Hypothalamus (tissue), 51 donors: Measurements from ENCODE around the gene CDK16.
A peak's percentile ranks its signal among the peaks of the same experiment; 100 is the strongest.

ENCODE experiments used
- DNase-seq, 51 donors: peaks; one replicate each; lab custom pipeline; 2025; lab: John Stamatoyannopoulos, UW

The CDK16 gene

DNA sequence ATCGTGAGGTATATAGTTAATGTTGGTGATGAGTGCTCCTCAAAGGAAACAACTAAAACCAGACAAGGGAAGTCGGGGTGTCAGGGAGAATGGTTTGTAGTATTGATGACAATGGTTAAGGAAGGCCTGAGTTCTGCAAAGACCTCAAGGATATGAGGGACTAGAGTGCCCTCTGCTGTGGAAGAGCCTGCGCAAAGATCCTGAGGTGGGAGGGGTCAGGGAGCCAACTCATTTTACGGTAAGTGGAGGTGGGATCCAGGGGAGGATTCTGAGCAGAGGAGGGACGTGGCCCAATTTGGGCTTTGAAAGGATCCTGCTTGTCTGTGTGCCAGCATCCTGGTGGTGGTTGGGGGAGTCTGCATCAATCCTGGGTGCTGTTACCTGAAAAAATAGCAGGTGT, 13.5 kb upstream of the CDK16 start:
- DNase-seq, result peak in 1 of 51 donors; percentile 1

DNA sequence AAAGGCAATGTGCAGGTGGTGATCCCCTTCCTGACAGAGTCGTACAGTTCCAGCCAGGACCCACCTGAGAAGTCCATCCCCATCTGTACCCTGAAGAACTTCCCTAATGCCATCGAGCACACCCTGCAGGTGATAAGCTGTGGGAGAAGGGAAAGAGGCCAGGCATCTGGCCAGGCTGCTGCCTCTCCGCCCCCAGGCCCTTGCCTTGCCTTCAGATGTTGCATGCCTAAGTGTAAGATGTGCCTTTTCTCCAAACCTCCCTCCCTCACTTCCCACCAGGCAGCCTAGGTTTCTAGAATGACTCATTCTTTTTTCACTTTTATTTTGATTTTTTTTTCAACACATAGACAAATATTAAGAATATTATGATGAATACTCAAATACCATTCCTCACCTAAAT, 12.2 kb upstream of the CDK16 start:
- peak in 1 of 51 donors; percentile 15 for DNase-seq

DNA sequence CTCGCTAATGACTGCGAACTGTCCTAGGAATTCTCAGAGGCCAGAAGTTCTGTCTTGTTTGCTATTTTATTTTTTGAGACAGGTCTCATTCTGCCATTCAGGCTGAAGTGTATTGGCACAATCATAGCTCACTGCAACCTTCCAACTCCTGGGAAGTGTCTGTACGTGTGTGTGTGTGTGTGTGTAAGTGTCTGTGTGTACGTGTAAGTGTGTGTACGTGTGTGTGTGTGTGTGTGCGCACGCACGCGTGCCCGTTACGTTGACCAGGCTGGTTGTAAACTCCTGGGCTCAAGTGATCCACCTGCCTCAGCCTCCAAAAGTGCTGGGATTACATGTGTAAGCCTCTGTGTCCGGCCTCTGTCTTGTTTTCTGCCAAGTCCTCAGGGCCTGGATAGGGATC, 10.4 kb upstream of the CDK16 start:
- no peak for DNase-seq

DNA sequence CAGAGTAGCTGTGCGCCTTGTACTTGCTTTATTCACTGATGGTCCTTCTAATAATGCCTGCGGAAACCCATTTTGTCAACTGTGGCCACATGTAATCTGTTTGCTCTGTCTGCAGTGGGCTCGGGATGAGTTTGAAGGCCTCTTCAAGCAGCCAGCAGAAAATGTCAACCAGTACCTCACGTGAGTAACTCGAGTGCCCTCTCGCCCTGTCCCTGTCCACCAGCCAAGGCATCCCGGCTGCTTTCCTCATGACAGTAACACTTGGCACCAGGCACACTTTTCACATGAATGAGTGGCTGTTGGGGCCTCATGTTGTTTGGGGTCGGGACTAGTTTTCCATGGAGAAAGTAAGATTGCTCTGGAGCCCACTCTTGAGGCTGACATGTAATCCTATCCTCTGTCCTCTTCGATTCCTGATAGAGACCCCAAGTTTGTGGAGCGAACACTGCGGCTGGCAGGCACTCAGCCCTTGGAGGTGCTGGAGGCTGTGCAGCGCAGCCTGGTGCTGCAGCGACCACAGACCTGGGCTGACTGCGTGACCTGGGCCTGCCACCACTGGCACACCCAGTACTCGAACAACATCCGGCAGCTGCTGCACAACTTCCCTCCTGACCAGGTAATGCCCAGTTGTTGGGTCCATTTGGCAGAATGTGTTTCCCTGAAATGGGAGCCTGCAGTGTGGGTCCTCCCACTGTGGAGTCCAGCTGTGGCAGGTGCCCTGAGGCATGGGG, 8.8 kb upstream of the CDK16 start:
- DNase-seq, result peak in 4 of 51 donors; percentile 1 to 15 (median 3)

DNA sequence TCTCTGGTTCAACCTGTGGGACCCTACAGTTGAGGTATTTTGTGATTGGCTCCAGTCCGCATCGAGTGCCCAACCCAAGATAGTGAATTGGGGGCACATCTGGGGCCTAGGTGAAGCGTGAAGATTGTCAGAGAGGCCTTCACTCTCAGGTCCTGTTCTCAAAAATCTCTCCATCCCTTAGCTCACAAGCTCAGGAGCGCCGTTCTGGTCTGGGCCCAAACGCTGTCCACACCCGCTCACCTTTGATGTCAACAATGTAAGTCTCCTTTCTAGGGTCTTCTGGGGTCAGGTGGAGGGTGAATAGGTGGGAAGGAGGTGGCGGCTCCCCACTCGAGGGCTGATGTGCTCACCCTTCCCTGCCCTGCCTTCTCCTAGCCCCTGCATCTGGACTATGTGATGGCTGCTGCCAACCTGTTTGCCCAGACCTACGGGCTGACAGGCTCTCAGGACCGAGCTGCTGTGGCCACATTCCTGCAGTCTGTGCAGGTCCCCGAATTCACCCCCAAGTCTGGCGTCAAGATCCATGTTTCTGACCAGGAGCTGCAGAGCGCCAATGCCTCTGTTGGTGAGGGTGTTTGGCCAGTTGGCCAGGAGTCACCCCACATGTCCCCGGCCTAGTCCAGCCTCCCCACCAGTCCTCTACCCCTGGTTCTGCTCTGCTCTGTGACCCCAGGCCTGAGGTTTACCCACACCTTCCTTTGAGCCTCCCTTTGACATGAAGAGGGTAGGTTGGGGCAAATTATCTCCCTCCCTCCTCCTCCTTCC, 7.6 kb upstream of the CDK16 start:
- no peak for DNase-seq

DNA sequence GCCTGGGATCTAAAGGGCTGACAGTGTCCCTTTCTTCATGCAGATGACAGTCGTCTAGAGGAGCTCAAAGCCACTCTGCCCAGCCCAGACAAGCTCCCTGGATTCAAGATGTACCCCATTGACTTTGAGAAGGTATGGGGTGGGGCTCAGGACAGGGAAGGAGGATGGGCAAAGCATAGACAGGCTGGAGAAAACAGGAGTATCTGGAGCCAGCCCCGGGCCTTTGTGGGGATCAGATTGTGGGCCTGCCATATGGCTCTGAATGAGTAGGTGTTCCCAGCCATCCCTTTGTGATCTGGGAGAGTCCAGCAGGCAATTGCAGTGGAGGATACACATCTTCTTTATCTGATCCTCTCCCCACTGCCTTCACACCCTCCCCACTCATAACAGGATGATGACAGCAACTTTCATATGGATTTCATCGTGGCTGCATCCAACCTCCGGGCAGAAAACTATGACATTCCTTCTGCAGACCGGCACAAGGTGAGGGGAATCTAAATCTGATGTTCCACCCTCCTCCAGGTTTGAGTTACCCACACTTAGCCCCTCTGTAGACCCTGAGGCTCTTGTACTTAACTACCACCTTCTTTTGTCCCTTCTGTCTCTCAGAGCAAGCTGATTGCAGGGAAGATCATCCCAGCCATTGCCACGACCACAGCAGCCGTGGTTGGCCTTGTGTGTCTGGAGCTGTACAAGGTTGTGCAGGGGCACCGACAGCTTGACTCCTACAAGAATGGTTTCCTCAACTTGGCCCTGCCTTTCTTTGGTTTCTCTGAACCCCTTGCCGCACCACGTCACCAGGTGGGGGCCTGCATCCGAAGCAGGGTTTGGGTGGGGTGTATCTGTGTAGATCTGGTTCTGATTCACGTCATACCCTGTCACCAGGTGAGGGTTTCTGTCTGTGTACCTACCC, 5.8 kb upstream of the CDK16 start:
- no peak for DNase-seq

DNA sequence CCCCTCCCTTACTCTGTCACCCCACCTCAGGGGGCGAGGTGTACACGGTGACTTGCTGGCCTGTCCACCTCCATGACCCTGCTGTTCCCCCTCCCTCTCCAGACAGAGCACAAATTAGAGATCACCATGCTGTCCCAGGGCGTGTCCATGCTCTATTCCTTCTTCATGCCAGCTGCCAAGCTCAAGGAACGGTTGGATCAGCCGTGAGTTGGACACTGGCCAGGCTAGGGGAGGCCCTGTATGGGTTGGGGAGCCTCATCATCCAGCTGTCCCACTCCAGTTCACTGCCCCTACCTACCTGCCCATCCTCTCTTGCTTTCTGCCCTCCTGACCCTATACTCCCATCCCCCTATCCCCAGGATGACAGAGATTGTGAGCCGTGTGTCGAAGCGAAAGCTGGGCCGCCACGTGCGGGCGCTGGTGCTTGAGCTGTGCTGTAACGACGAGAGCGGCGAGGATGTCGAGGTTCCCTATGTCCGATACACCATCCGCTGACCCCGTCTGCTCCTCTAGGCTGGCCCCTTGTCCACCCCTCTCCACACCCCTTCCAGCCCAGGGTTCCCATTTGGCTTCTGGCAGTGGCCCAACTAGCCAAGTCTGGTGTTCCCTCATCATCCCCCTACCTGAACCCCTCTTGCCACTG, 3.9 kb upstream of the CDK16 start:
- no peak for DNase-seq

DNA sequence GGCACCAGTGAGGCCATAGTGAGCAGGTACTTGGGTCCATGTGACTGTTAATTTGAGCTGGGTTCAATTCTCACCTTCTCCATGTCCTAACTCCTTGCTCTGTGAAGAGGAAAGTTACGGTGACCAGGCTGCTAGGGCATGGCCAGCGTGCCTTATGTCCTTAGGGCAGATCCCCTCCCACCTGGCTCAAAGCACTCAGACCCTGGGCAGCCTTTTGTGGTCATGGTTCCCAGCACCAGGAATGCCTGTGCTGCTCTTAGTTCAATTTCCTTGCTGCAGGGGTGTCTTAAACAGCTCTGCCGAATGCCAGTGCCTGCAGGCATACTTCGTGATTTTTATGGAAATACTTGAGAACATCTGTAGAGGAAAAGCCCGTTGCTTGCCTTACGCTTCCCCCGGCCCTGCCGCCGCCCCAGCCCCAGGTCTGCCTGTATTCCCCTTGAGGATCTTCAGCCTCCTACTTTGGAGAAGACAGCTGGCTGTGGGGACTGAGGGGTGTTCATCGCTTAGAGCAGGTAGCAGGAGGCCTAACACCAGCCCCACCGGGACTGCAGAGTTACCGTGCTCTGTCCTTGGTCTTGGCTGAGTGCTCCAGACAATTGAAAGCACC, 3.1 kb upstream of the CDK16 start:
- DNase-seq, result no peak

DNA sequence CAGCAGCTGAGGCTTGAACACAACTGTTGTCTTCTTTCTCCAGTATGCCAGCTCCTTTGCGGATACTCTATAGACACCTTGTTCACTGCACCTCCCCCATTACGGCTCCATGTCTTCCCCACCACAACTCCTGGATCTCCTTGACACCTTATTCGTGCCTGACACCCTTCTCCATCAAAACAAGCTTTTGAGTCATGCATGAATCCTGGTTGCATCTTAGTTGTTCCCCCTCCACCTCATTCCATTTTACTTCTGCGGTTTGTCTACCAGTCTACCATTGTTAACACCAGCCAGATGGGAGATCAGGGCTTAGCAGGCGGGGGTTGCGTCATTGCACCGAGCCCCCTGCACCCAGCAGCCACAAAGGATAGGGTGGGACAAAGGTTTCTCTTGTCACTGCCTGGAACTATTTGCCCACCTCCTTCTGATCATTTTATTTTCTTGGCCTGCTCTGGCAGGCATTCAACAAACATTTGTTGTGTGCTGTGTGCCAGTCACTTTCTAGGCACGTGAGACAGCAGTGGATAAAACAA, 2.0 kb upstream of the CDK16 start:
- no peak for DNase-seq

DNA sequence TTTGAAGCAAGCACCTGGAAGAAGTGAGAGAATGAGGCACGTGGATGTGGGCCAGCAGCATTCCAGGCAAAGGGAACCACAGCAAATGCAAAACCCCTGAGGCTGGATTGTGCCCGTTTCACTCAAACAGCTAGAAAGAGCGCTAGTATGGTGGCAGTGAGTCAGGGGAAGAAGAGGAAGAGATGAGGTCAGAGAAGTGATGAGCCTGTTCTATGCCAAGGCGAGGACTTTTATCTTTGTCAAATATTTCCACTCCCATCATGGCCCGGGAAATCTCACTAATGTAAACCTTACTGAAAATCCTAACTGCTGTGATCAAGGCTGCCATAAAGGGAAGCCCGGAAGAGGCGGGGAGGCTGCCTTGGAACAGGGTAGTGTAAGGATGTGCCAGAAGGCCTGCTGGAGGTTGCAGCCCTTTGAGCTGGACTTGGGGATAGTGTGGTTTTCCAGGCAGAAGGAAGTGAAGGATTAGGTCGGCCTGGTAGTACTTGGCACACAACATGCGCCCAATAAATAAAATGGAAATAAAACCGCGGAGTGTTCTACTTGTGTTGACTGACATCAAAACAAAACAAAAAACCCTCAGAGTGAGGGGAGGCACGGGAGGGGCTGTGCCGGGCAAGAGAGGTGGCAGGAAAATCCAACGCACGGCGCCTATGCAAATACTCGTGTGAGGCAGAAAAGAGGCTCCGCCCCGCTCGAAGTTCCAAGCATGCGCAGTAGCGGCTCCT, 1.2 kb upstream of the CDK16 start:
- peak in 2 of 51 donors; percentile 43 to 63 for DNase-seq

DNA sequence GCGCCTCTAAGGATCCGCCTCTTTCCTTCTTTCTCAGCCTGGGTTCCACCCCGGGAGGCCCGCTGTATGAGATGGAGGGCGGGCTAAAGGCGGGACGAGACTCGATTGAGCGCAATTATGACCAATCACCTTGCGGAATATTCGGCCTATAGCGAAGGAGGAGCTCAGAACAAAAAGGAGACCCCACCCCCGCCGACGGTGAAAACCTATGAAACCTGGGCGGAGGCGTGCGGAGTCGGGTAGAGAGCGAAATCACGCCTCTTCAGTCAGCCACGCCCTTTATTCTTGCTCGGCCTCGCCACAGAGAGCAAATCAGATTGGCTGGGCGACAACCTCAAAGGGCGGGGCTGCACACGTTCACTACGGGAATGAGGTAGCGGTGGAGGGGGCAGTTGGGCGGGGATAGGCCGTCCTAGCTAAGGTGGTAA, 615 bp upstream of the CDK16 start:
- DNase-seq, result peak; percentile 64 to 97 (median 88)

DNA sequence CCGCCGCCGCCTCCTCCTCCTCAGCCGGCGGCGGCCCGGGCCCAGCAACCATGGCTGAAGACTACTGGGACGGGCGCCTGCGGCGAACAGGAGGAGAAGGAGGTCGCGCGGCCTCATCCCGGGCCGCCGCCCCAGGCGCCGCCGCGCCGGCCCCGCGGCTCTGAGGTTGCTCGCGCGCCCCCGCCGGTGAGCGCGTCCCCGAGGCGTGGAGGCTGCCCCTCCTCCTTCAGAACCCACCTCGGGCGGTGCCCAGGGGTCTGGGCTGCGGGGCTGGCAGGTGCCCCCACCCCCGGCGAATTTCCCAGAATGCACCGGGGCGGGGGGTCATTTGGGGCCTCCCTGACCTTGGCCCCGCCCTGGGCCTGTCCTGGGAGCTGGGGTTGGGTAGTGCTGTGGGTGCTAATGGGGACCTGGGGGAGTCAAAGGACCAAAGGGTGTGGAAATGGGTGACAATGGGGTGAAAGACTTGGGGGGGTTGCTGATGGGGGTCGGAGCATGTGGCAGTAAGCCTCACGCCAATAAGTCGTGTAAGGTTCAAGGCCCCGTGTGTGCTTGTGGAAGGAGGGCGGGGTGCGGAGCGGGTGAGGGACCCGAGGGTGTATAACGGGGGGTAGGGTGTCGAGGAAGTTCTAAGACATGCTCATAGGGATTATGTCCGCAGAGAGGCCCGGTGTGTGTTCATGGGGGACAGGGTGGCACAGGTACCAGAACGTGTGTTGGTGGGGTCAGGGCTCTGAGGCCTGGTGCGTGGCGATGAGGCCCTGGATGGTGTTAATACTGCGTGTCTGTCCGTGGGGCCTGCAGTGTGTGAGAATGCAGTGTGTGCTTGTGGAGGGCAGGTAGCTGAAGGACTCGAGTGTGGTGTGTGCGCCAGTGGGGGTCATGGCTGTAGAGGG, 687 bp downstream of the CDK16 start:
- peak in 24 of 51 donors; percentile 0 to 45 (median 11) for DNase-seq

DNA sequence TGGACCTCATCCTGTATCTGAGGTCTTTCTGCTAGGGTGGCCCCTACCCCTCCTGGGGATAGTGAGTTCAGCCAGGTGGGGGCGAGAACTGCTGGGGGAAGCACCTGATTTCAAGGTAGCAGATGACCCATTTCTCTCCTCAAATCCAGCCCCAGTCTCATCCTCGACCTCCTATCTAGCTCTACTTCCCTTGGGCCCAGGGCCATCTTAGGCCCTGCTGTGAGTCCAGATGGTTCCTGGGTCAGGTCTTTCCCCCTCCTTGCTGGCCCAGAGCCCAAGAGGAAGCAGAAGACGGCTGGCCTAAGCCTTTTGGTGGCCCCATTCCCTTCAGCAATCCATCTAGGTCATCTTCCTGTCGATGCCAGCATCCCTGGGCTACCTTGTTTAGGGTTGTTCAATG, 3.3 kb downstream of the CDK16 start:
- DNase-seq, result no peak

DNA sequence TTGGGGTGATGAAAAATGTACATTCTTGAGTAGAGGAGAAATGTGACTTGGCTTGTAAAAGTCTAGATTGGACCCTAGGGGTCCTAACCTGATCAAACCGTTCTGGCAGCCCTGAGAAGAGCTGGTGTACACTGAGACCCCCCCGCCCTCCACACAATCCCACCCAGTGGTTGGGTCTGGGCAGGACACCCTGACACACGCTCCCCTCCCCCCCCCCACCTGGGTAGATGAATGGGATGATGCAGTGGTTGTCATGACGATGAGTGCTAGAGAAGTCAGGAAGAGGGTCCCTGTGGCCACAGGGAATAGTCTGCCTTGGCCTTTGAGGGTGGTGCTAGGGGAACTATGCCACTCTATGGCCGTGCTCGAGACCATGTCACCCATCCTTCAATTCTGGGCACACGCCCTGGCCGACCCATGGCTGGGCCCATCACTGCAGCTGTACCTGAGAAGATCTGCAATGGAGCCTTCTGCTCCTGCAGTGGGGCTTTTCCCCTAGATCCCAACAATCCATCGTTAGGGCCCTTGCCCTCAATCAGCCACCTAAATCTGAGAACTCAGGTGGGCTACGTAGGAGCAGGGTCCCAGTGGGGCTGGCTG, 4.4 kb downstream of the CDK16 start:
- DNase-seq, result no peak

DNA sequence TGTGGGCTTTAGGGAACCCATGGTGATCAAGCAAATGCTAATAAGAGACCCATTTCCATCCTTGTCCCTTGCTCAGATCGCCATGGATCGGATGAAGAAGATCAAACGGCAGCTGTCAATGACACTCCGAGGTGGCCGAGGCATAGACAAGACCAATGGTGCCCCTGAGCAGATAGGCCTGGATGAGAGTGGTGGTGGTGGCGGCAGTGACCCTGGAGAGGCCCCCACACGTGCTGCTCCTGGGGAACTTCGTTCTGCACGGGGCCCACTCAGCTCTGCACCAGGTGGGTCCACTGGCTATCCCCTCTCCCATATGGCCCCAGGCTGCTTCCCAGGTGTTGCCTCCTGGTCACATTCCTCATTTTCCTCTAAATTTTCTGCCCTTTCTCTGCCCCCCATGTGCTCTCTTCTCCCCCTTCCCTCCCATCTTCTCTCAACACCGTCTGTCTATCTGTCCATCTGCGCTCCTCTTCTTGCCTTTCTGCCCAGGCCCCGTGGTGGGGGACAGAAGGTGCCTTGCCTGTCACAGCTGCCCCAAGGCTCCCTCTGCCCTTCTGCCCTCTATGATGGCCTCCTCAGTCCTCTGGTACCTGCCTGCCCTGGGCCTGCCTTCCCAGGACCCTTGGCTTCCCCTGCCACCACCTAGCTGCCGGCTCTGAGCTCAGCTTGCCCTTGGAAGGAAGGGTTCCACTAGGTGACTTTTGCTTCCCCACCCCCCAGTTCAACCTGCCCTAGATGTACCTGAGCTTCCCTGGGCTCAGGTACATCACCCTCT, 5.2 kb downstream of the CDK16 start:
- no peak for DNase-seq

DNA sequence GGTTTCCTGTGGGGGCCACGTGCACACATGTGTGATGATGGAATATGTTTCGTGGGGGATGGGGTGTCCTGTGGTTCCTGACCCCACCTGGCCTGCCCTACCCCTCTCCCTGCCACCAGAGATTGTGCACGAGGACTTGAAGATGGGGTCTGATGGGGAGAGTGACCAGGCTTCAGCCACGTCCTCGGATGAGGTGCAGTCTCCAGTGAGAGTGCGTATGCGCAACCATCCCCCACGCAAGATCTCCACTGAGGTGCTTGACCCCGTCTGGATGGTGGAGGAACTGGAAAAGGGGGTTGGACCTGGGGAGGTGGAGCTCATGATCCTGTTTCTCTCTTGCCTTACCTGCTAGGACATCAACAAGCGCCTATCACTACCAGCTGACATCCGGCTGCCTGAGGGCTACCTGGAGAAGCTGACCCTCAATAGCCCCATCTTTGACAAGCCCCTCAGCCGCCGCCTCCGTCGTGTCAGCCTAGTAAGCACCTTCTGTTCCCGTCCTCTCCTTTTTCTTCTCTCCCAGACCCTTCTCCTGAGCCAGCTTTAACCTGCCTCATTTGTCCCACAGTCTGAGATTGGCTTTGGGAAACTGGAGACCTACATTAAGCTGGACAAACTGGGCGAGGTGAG, 5.9 kb downstream of the CDK16 start:
- no peak for DNase-seq
